A673 (cell line): ENCODE measurements around the gene FOXJ3. TPM values are rescaled to one million over a fixed set of nuclear protein-coding genes. Genes with fewer than 3 reads are reported as not detected.

Experiments
- BruUV-seq: library from RNA; stranded (reverse); fragments of 400-500 nt; replicated peaks from 2 replicates; lab custom pipeline; 2021; lab: Mats Ljungman, UMichigan
- CTCF ChIA-PET: fragments of 300-600 bp; sonication (Branson Sonifier 250); formaldehyde crosslinking; loops from one replicate; lab custom pipeline; 2022; ENCODE audit warnings: antibody characterized with exemption; lab: Charles Lee
- POLR2A ChIA-PET: fragments of 300-600 bp; sonication (Branson Sonifier 250); formaldehyde crosslinking; loops from one replicate; lab custom pipeline; 2022; ENCODE audit warnings: antibody characterized with exemption; ENCODE audit not compliant: low non-redundant PET; lab: Charles Lee
- DNase-seq: peaks from one replicate; pipeline ENCODE4 v3.0.0-alpha.2; 2015; ENCODE audit warnings: low spot score
- H3K27ac ChIP-seq: fragments of 200-600 bp; sonication (generic); 2 replicates; pipeline ENCODE4 v1.5.1; 2016; ENCODE audit warnings: mixed run types, low read depth, mild to moderate bottlenecking, mixed read lengths, antibody characterized with exemption, low read length; ENCODE audit not compliant: poor library complexity, severe bottlenecking
- H3K27me3 ChIP-seq: fragments of 200-600 bp; sonication (generic); replicated peaks from 2 replicates; pipeline ENCODE4 v1.6.1; 2017; ENCODE audit warnings: mixed run types, low read depth, mild to moderate bottlenecking, mixed read lengths, antibody characterized with exemption, low read length; ENCODE audit not compliant: insufficient read depth, poor library complexity
- H3K36me3 ChIP-seq: fragments of 200-600 bp; sonication (generic); 2 replicates; pipeline ENCODE4 v1.6.1; 2016; ENCODE audit warnings: mixed run types, mild to moderate bottlenecking, mixed read lengths, antibody characterized with exemption, low read length; ENCODE audit not compliant: insufficient read depth, poor library complexity, severe bottlenecking
- H3K4me1 ChIP-seq: fragments of 200-600 bp; sonication (generic); 2 replicates; pipeline ENCODE4 v1.6.1; 2017; ENCODE audit warnings: mixed run types, mild to moderate bottlenecking, mixed read lengths, antibody characterized with exemption, low read length; ENCODE audit not compliant: insufficient read depth, poor library complexity, severe bottlenecking
- H3K4me3 ChIP-seq: fragments of 200-600 bp; sonication (generic); 2 replicates; pipeline ENCODE4 v1.5.1; 2016; ENCODE audit warnings: low read depth, mixed run types, mild to moderate bottlenecking, mixed read lengths, low read length; ENCODE audit not compliant: poor library complexity, severe bottlenecking
- H3K9me3 ChIP-seq: fragments of 200-600 bp; sonication (generic); 2 replicates; pipeline ENCODE4 v1.6.1; 2016; ENCODE audit warnings: mixed run types, low read depth, mild to moderate bottlenecking, mixed read lengths, antibody characterized with exemption, low read length; ENCODE audit not compliant: poor library complexity, severe bottlenecking
- CTCF ChIP-seq: fragments of 300-800, 200-600 bp; sonication (generic); conservative IDR thresholded peaks from 2 replicates; pipeline ENCODE4 v1.5.1; 2017; ENCODE audit warnings: low read depth, mild to moderate bottlenecking, antibody characterized with exemption, low read length, moderate library complexity, mixed read lengths
- EZH2 ChIP-seq: fragments of 200-600 bp; sonication (generic); IDR thresholded peaks from 2 replicates; pipeline ENCODE4 v1.6.1; 2017; ENCODE audit warnings: borderline replicate concordance, low read depth, mild to moderate bottlenecking, mixed read lengths, antibody characterized with exemption, low read length; ENCODE audit not compliant: poor library complexity, severe bottlenecking
- intact Hi-C: fragments of 100-400 bp; cut with micrococcal nuclease; formaldehyde crosslinking; loops from one replicate; pipeline ENCODE4 v1.10.0; 2022; ENCODE audit not compliant: unreplicated experiment
- total RNA-seq: library from RNA; stranded (reverse); gene quantifications from 2 replicates; pipeline ENCODE4 v1.2.3, GENCODE V29; 2021

FOXJ3 gene
- total RNA-seq, 1 experiment from 2014 or later, result 57.9 TPM

- no peak for DNase-seq
- no TSS peak for BruUV-seq
- intact Hi-C loops, result no loop called here
- peaks cover 15% of the 10 kb centered on the region for H3K36me3 ChIP-seq
- H3K4me3 ChIP-seq, result no peak overlapping the region
- ChIA-PET POLR2A (no interaction called here), CTCF (no interaction called here)
- no peaks in the 10 kb centered on the region for H3K4me1 ChIP-seq
- no peak overlapping the region for H3K27ac ChIP-seq
- H3K9me3 ChIP-seq, result no peaks in the 10 kb centered on the region
- H3K27me3 ChIP-seq, result no peaks in the 10 kb centered on the region
- no peak for TF ChIP-seq EZH2
- no peak for TF ChIP-seq CTCF
These were observed 144.8 kb downstream of the FOXJ3 start for GRCh38 chr1:42189931-42190853.

- Histone ChIP-seq H3K27ac (no peak overlapping the region), H3K27me3 (no peaks in the 10 kb centered on the region), H3K4me1 (no peaks in the 10 kb centered on the region), H3K9me3 (no peaks in the 10 kb centered on the region), H3K4me3 (no peak overlapping the region), H3K36me3 (peaks cover 9% of the 10 kb centered on the region)
- BruUV-seq, result no TSS peak
- DNase-seq, result no peak
- CTCF ChIA-PET, result no interaction called here
- TF ChIP-seq EZH2 (no peak), CTCF (no peak)
- POLR2A ChIA-PET, result no interaction called here
- intact Hi-C loops, result no loop called here
These were observed 148.9 kb downstream of the FOXJ3 start for GRCh38 chr1:42186152-42186551.

- H3K9me3 ChIP-seq, result no peaks in the 10 kb centered on the region
- H3K4me1 ChIP-seq, result peaks cover 3% of the 10 kb centered on the region
- H3K27me3 ChIP-seq, result no peaks in the 10 kb centered on the region
- BruUV-seq, result no TSS peak
- CTCF ChIA-PET, result no interaction called here
- no peak overlapping the region for H3K27ac ChIP-seq
- no peak overlapping the region for H3K4me3 ChIP-seq
- intact Hi-C loops, result no loop called here
- POLR2A ChIA-PET, result no interaction called here
- H3K36me3 ChIP-seq, result peaks cover 6% of the 10 kb centered on the region
- DNase-seq, result no peak
- no peak for TF ChIP-seq EZH2
- no peak for TF ChIP-seq CTCF
These were observed 150.4 kb downstream of the FOXJ3 start for GRCh38 chr1:42184616-42185015.
